ENCODE results near the gene SMARCA2. TPM values are rescaled to one million over a fixed set of nuclear protein-coding genes. Genes with fewer than 3 reads are reported as not detected.

SMARCA2 gene
- 100 to 1,000 TPM; 115 to 192 (median 150) TPM for total RNA-seq
- polyA plus RNA-seq, result 100 to 1,000 TPM in 1 of 3 donors, 10 to 100 TPM in 2; 38.3 to 149 (median 55.5) TPM
- long read RNA-seq, donor 1, full-length matches to known transcripts, result 6 of 6 reads
- long read RNA-seq, donor 1, partial matches to known transcripts, result 0 of 6 reads
- long read RNA-seq, donor 1, other reads (novel, unspliced or antisense), result 0 of 6 reads
- long read RNA-seq, donor 2, full-length matches to known transcripts, result 13 of 13 reads
- long read RNA-seq, donor 2, partial matches to known transcripts, result 0 of 13 reads
- long read RNA-seq, donor 2, other reads (novel, unspliced or antisense), result 0 of 13 reads
- long read RNA-seq, donor 3, full-length matches to known transcripts, result 9 of 9 reads
- long read RNA-seq, donor 3, partial matches to known transcripts, result 0 of 9 reads
- long read RNA-seq, donor 3, other reads (novel, unspliced or antisense), result 0 of 9 reads
- long read RNA-seq, donor 4, partial matches to known transcripts, result 5 of 21 reads
- long read RNA-seq, donor 4, other reads (novel, unspliced or antisense), result 12 of 21 reads
- long read RNA-seq, donor 5, full-length matches to known transcripts, result 40 of 151 reads
- long read RNA-seq, donor 5, partial matches to known transcripts, result 49 of 151 reads
- long read RNA-seq, donor 5, other reads (novel, unspliced or antisense), result 62 of 151 reads
- long read RNA-seq, donor 6, partial matches to known transcripts, result 4 of 13 reads
- long read RNA-seq, donor 6, other reads (novel, unspliced or antisense), result 7 of 13 reads
- long read RNA-seq, donor 7, full-length matches to known transcripts, result 3 of 3 reads
- long read RNA-seq, donor 7, partial matches to known transcripts, result 0 of 3 reads
- long read RNA-seq, donor 7, other reads (novel, unspliced or antisense), result 0 of 3 reads
- long read RNA-seq, donor 8, full-length matches to known transcripts, result 14 of 32 reads
- long read RNA-seq, donor 8, partial matches to known transcripts, result 18 of 32 reads
- long read RNA-seq, donor 8, other reads (novel, unspliced or antisense), result 0 of 32 reads
- long read RNA-seq, donor 9, full-length matches to known transcripts, result 5 of 23 reads
- long read RNA-seq, donor 9, partial matches to known transcripts, result 18 of 23 reads
- long read RNA-seq, donor 9, other reads (novel, unspliced or antisense), result 0 of 23 reads
- long read RNA-seq, donor 10, full-length matches to known transcripts, result 6 of 6 reads
- long read RNA-seq, donor 10, partial matches to known transcripts, result 0 of 6 reads
- long read RNA-seq, donor 10, other reads (novel, unspliced or antisense), result 0 of 6 reads

GRCh38 chr9:2014696-2015580, at the start of gene SMARCA2:
TSS of gene SMARCA2 (plus strand) at chr9:2015347. CDS start at chr9:2029023, 13,676 bp downstream.
- WGBS, 4 donors, result 0 to 2% (median 0%) methylated on average over 30 to 71 of the region's 71 CpGs
- H3K9me3 ChIP-seq (replicated peaks in 1 of 3), result no peaks in the 10 kb centered on the region
- peak; percentile 68 to 97 for TF ChIP-seq POLR2A (IDR thresholded peaks at IDR 0.05)
- no peak for TF ChIP-seq CTCF (IDR thresholded peaks at IDR 0.05)
- H3K27me3 ChIP-seq, result no peaks in the 10 kb centered on the region
- peak within 1 kb of the TSS; percentile 97 to 99 (median 99) for H3K27ac ChIP-seq
- intact Hi-C loops (cut with DNase I), result no loop called here
- H3K4me3 ChIP-seq, result peak within 1 kb of the TSS; percentile 79 to 97 (median 90)
- peak; percentile 98 to 99 (median 98) for DNase-seq
- peaks cover 19 to 28% of the 10 kb centered on the region in 2 donors for H3K4me1 ChIP-seq (replicated peaks in 1 of 2)
- H3K36me3 ChIP-seq (replicated peaks in 1 of 2), result no peaks in the 10 kb centered on the region

- intact Hi-C loops (cut with DNase I), result no loop called here
- no peak for DNase-seq
- Histone ChIP-seq H3K27me3 (no peaks in the 10 kb centered on the region), H3K36me3 (replicated peaks in 1 of 2) (no peaks in the 10 kb centered on the region), H3K4me3 (no peak overlapping the region), H3K27ac (no peak overlapping the region), H3K9me3 (replicated peaks in 1 of 3) (no peaks in the 10 kb centered on the region), H3K4me1 (replicated peaks in 1 of 2) (no peaks in the 10 kb centered on the region)
- 80 to 87% (median 84%) methylated on average over 9 of the region's 9 CpGs for WGBS, 4 donors
- TF ChIP-seq POLR2A (IDR thresholded peaks at IDR 0.05), result no peak
- no peak for TF ChIP-seq CTCF (IDR thresholded peaks at IDR 0.05)
These were observed 48.3 kb upstream of the SMARCA2 start for GRCh38 chr9:1966725-1967366.

GRCh38 chr9:1969160-1969559, 46.0 kb upstream of the SMARCA2 start:
- Histone ChIP-seq H3K36me3 (replicated peaks in 1 of 2) (no peaks in the 10 kb centered on the region), H3K9me3 (replicated peaks in 1 of 3) (no peaks in the 10 kb centered on the region), H3K4me1 (replicated peaks in 1 of 2) (no peaks in the 10 kb centered on the region), H3K4me3 (no peak overlapping the region), H3K27me3 (no peaks in the 10 kb centered on the region), H3K27ac (no peak overlapping the region)
- 47 to 62% (median 57%) methylated on average over 1 of the region's 1 CpG for WGBS, 4 donors
- intact Hi-C loops (cut with DNase I), result no loop called here
- no peak for TF ChIP-seq CTCF (IDR thresholded peaks at IDR 0.05)
- TF ChIP-seq POLR2A (IDR thresholded peaks at IDR 0.05), result no peak
- no peak for DNase-seq

Data from adrenal gland (tissue), 19 donors.